ENCODE data around the gene FBXO39.

The FBXO39 gene

GRCh38 chr17:6818938-6819337 is 42.9 kb downstream of the FBXO39 start:
- H3K9me3 ChIP-seq (ENCODE audit: control insufficient read depth, low read length) = peaks cover 6% of the 10 kb centered on the region
- DNase-seq (ENCODE audit: low read depth) = no peak
- no peak overlapping the region for H3K4me3 ChIP-seq (ENCODE audit: low read length)
- H3K36me3 ChIP-seq (ENCODE audit: control insufficient read depth, insufficient read depth, low read length, severe bottlenecking) = no peaks in the 10 kb centered on the region
- peaks cover 11% of the 10 kb centered on the region for H3K4me1 ChIP-seq (ENCODE audit: control insufficient read depth, insufficient read depth, low read length)
- H3K9ac ChIP-seq (ENCODE audit: low read length) = no peak overlapping the region
- peaks cover 13% of the 10 kb centered on the region for H3K27me3 ChIP-seq (replicated peaks; ENCODE audit: control insufficient read depth, insufficient read depth, low read length)

- DNase-seq (ENCODE audit: low read depth) = peak; percentile 4
- Histone ChIP-seq H3K27me3 (replicated peaks; ENCODE audit: control insufficient read depth, insufficient read depth, low read length) (peaks cover 12% of the 10 kb centered on the region), H3K9ac (ENCODE audit: low read length) (no peak overlapping the region), H3K36me3 (ENCODE audit: control insufficient read depth, insufficient read depth, low read length, severe bottlenecking) (no peaks in the 10 kb centered on the region), H3K9me3 (ENCODE audit: control insufficient read depth, low read length) (peaks cover 6% of the 10 kb centered on the region), H3K4me3 (ENCODE audit: low read length) (no peak overlapping the region), H3K4me1 (ENCODE audit: control insufficient read depth, insufficient read depth, low read length) (peaks cover 11% of the 10 kb centered on the region)
Measured at GRCh38 chr17:6823011-6823442, 47.0 kb downstream of the FBXO39 start.

GRCh38 chr17:6830383-6830986 is 54.5 kb downstream of the FBXO39 start:
- Histone ChIP-seq H3K36me3 (ENCODE audit: control insufficient read depth, insufficient read depth, low read length, severe bottlenecking) (no peaks in the 10 kb centered on the region), H3K27me3 (replicated peaks; ENCODE audit: control insufficient read depth, insufficient read depth, low read length) (peaks cover 55% of the 10 kb centered on the region), H3K9me3 (ENCODE audit: control insufficient read depth, low read length) (no peaks in the 10 kb centered on the region), H3K4me3 (ENCODE audit: low read length) (no peak overlapping the region), H3K9ac (ENCODE audit: low read length) (no peak overlapping the region), H3K4me1 (ENCODE audit: control insufficient read depth, insufficient read depth, low read length) (peaks cover 4% of the 10 kb centered on the region)
- DNase-seq (ENCODE audit: low read depth) = no peak

GRCh38 chr17:6831661-6832263 is 55.7 kb downstream of the FBXO39 start, which contains the start of gene TEKT1:
Gene TEKT1, minus strand, starts transcription at chr17:6831729. Its CDS starts 1,353 bp downstream, at chr17:6830376.
- peak; percentile 47 for DNase-seq (ENCODE audit: low read depth)
- Histone ChIP-seq H3K36me3 (ENCODE audit: control insufficient read depth, insufficient read depth, low read length, severe bottlenecking) (no peaks in the 10 kb centered on the region), H3K9ac (ENCODE audit: low read length) (no peak within 1 kb of the TSS), H3K9me3 (ENCODE audit: control insufficient read depth, low read length) (no peaks in the 10 kb centered on the region), H3K27me3 (replicated peaks; ENCODE audit: control insufficient read depth, insufficient read depth, low read length) (peaks cover 67% of the 10 kb centered on the region), H3K4me3 (ENCODE audit: low read length) (peak within 1 kb of the TSS; percentile 68), H3K4me1 (ENCODE audit: control insufficient read depth, insufficient read depth, low read length) (peaks cover 4% of the 10 kb centered on the region)

All from adipocyte (in vitro differentiated cells).